ENCODE measurements around the gene MEST. TPM values are rescaled to one million over a fixed set of nuclear protein-coding genes. Genes with fewer than 3 reads are reported as not detected.
"Not testable (repeated sequence)": the region's sequence is repeated elsewhere in the genome, so short reads cannot be mapped to it uniquely, and the experiment has no call there.

Gene MEST
- polyA plus RNA-seq, 1 donor, result 724 TPM

DNA sequence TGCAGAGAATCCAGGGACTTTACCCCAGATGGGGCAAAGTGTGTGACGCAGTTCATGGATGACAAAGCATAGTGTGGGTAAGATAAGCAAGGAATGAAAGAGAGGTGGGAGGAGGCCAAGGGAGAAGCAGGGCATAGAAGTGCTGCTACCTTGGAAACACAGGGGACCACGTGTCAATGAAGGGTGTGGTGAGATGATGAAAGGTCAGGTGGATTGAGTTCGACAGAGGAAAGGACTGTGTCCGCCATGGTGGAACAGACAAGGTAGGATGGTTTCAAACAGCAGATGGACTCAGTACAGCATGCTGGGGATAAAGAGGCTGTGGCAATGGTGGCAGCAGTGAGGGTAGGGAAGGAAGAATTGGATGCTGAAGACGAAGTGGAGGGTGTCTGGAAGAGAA, 32.7 kb downstream of the MEST start:
- DNase-seq, result no peak

DNA sequence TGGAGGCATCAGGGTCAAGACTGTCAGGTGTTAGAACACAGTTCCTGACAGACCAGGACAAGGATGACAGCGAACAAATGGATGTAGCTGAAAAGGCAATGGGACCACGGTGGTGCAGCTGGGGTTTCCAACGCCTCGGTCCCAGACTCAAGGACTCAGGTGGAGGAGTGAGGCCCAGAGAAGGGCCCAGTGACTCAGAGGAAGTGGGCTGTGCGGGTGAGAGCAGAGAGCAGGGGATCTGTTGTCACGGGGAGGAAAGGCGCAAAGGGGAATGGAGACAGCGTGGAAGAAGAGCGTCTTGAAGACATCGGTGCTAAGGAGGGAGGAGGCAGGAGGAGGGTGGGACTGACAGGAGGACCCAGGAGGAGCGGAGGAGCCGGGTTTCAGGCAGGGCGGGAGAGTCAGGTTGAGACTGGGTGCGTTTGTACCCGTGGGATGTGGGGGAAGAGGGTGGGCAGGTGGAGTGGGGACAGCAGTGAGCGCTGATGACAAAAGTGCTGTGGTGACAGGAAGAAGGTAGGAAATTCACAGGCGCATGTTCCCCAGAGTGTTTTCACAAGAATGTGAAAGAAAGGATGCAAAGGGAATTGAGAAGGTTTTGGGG, 36.0 kb downstream of the MEST start:
- DNase-seq, result not testable (repeated sequence)

DNA sequence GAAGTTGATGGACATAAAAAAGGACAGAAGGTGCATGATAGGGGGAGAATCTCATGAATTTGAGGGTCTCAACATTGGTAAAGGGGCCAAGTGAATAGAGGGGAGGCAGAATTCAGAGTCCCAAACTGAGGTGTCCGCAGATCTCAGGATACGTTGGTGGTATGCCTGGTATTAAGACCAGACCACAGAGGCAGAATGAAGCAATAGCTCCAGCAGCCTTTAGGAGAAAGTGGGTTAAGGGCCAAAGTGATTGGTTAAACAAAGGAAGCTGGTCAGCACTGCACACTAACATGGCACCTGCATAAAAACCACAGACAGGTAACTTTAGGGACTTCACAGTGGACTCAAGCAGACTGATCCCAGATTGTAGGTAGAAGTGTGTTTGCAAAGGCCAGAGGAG, 37.5 kb downstream of the MEST start:
- no peak for DNase-seq

DNA sequence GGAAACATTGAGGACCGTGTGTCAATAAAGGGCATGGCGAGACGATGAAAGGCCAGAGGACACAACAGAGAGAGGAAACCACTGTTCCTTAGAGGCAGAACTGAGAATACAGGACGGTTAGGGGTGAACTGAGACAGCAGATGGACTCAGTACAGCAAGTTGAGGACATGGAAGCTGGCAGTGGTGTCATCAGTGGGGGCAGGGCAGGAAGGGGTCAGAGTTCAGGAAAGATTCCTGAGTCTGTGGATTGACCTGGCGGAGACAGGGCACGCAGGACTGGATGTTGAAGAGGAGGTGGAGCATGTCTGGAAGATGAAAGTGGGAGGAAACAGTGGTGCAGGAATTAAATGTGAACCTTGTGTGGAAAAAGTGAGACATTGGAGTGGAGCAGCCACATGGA, 46.0 kb downstream of the MEST start:
- not testable (repeated sequence) for DNase-seq

DNA sequence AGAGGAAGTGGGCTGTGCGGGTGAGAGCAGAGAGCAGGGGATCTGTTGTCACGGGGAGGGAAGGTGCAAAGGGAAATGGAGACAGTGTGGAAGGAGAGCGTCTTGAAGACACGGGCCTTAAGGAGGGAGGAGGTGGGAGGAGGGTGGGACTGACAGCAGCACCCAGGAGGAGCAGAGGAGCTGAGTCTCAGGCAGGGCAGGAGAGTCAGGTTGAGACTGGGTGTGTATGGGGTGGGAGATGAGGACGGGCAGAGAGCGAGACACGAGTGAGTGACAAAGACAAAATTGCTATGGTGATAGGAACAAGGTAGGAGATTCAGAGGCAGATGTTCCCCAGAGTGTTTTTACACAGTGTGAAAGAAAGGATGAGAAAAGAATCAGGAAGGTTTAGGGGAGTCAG, 49.4 kb downstream of the MEST start:
- DNase-seq, result not testable (repeated sequence)

DNA sequence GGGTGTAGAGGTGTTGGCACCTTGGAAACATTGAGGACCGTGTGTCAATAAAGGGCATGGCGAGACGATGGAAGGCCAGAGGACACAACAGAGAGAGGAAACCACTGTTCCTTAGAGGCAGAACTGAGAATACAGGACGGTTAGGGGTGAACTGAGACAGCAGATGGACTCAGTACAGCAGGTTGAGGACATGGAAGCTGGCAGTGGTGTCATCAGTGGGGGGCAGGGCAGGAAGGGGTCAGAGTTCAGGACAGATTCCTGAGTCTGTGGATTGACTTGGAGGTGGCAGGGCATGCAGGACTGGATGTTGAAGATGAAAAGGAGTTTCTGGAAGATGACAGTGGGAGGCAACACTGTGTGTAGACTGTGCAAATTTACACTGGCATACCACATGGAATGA, 50.4 kb downstream of the MEST start:
- not testable (repeated sequence) for DNase-seq

DNA sequence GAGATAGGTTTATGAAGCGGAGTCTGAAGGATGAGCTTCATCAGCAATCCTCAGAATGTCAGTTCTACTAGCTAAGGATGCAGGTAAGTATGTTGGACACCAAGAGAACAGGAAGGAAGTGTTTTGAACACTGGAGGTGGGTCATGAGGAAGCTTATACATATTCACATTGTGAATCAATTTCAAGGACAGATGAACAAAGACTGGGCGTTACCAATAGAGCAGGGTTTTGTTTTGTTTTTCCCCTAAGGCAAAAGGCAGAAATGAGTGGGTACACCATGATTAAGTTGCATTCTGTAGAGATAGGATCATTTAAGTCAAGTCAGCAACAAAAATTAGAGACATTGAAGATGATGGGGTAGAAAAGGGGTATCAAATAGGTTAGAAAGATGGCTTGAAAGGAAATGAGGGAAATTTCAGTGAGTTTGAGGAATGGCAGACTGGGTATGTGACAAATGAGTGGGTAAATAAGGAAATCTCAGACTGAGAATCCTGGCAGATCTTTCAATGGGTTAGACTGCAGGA, 51.7 kb downstream of the MEST start:
- DNase-seq, result no peak

DNA sequence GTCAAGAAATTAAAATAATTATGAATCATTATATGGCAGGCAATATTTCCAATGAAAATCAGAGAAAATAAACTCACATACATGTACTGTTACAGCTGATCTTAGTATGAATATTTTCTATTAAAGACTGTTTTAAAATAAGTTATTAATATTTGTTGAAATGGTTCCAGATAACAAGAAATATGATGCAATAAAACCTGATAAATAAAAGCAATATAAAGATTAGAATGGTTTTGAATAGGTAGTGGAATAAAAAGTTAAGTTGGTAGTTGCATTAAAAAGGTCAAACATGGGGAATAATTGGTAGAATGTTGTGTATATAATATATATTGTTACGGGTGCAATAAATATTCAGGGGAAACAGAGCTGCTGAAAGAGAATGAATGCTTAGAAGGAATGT, 52.5 kb downstream of the MEST start:
- no peak for DNase-seq

DNA sequence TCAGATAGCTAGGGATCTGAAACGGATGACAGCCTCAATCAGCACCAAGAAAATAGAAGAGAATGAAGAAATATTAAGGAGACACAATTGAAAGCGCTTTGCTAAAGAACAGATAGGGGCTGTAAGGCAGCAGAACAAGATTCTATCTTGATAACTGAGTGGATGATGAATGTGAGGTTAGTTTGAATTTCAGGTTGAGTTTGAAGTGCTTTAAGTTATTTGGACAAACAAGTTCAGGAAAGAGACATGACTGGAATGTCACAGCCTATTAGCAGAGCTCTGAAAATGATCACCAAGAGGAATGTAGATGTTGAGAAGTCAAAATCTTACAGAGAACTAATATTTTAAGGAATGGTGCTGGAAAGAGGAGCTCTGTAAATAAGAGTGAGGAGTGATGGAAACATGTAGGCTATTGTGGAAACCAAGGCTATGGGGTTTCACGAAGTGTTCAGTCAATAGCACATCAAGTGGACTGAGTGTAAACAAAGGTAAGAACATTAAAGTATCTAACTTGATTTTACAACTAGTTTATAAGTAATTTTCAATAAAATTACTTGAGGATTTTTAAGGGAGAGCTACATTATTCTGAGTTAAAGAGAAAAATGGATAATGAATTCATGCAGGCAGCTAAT, 61.6 kb downstream of the MEST start:
- DNase-seq, result no peak

DNA sequence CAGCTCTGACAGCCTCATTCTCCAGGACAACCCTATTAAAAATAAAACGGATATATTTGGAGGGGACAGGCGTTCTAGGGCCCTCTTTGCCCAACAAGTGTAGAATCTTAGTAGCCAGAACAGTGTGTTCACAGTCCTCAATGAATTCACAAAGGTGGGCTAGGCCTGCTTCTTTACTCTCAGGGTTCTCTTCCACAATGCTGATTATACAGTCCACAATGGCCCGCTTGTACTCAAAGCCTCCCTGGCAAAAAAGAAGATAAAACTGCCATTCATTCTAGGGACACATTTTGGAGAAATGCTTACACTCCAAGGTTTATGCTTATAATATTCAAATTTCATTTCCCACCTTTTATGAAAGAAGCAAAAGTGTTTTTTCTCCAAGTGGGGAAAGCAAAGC, 62.6 kb downstream of the MEST start:
- DNase-seq, result no peak

Other genes starting within 250 kb of the MEST start
- gene CPA2, start 225.2 kb upstream of the MEST start, polyA plus RNA-seq (ENCODE audit: insufficient read length), result 0.28 TPM
- 1.9 TPM for gene CPA4, start 198.9 kb upstream of the MEST start, polyA plus RNA-seq (ENCODE audit: insufficient read length)
- gene CPA5, start 147.3 kb upstream of the MEST start, polyA plus RNA-seq (ENCODE audit: insufficient read length), result 1.0 TPM
- gene CPA1, start 111.6 kb upstream of the MEST start, polyA plus RNA-seq (ENCODE audit: insufficient read length), result 6.4 TPM
- 16.6 TPM for gene CEP41, start 51.1 kb upstream of the MEST start, polyA plus RNA-seq (ENCODE audit: insufficient read length)
- gene COPG2, start 176.7 kb downstream of the MEST start, polyA plus RNA-seq (ENCODE audit: insufficient read length), result 44.5 TPM
- not detected for gene TSGA13, start 194.5 kb downstream of the MEST start, polyA plus RNA-seq (ENCODE audit: insufficient read length)
- gene KLF14, start 242.1 kb downstream of the MEST start, polyA plus RNA-seq (ENCODE audit: insufficient read length), result 1.5 TPM

Data from hindlimb muscle (tissue), 1 donor.